ENCODE measurements around the gene TAS2R30.
"Not testable (repeated sequence)": the region's sequence is repeated elsewhere in the genome, so short reads cannot be mapped to it uniquely, and the experiment has no call there.

TAS2R30 gene

GRCh38 chr12:11134305-11134704, at the start of gene TAS2R30:
Gene TAS2R30 (minus strand): TSS chr12:11134644. CDS start chr12:11134244, 400 bp downstream.
- DNase-seq: no peak

GRCh38 chr12:11183011-11183410, 48.6 kb upstream of the TAS2R30 start:
- no peak for DNase-seq

DNA sequence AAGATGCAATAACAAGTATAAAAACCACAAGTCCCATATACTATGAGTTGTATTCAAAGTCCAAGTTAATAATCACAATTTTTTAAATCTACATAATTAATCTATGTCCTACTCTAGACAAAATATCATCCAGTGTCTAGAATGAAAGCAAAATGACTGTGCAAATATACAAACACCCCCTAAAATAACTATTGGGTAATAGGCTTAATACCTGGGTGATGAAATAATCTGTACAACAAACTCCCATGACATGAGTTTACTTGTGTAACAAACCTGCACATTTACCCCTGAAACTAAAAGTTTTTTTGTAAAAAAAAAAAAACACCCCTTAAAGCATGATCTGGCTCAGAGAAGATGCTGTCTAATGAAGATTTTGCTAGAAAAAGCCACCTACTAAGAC, 48.1 kb upstream of the TAS2R30 start:
- no peak for DNase-seq

GRCh38 chr12:11178250-11178649, 43.8 kb upstream of the TAS2R30 start:
- no peak for DNase-seq

- no peak for DNase-seq
These were observed 39.6 kb upstream of the TAS2R30 start for GRCh38 chr12:11174022-11174421.

DNA sequence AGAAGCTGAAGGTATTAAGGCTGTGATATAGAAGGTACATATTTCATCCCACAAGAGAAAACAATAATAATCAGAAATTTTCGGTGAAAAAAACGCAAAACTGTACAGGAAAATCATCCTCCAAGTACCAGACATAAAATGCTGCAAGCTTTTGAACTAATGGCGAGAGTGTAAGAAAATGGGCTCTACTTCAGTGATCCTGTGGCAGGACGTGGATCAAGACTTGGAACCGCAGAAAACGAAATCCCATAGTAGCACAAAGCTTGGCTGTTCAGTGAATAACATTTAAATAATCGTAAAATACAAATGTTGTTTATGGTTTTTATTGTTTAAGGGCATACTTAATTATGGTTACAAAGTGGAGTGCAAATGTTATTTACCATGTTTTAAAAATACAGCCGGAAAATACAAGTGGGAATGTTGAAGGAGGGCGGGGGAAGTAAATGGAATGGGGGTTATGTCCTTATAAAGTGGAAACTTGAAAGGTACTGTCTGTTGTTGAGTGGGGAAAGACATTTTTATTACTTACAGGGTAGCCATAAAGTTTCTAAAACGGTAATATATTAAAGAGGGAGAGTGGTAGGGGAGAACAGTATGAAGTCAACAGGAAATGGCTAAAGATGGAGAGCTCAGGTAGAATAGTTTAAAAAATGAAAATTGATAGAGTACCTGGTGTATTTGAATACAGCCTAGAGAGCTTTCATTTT, 37.7 kb upstream of the TAS2R30 start:
- DNase-seq: no peak

DNA sequence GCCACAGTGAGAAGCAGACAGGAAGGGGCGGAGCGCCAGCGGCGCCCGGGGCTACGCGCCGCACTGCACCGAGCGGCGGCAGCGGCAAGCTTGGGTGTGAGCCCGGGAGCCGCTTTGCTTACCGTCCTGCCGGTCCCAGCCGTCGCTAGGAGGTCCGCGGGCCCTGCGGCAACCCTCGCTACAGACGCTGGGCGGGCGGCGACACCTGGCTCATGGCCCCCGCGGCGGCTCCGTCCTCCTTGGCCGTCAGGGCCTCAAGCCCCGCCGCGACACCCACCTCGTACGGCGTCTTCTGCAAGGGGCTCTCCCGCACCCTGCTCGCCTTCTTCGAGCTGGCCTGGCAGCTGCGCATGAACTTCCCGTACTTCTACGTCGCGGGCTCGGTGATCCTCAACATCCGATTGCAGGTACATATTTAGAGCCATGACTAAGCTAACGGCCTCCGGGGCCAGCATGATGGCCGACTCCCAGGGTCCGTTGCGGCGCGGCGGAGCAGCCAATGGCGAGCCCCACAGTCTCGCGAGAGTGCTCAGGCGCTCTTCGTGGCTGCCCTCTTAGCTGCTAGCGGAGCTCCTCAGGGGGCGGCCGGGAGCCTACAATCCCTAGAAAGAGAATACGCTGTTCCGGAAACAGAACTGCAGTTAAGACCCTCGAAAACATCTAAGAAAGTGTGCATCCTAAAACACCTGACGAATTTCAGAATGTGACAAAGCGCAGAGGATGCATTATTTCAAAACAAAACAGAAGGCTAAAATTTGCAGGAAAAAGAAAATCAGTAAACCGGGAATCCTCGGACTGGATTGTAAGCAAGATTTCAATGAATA, 36.9 kb upstream of the TAS2R30 start, which contains the start of gene SMIM10L1:
Gene SMIM10L1, plus strand, starts transcription at position 50 of the 824 bp plus-strand sequence. Its CDS starts 163 bp downstream, at position 213.
- DNase-seq: peak; percentile 86 to 89

DNA sequence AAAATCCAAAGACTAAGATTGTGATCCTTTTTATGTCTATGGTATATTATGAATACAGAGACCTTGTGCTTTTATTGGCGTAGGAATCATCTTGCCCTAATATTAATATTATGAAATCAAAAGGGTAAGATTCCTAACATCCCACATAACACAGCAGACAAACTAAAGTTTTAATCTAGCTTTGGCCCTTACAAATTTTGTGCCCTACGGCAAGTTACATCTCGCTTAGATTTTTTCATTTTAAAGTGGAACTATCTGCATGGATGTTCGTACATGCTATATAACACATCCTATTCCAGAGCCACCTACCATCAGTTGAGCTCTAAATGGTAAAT, 36.3 kb upstream of the TAS2R30 start:
- no peak for DNase-seq

DNA sequence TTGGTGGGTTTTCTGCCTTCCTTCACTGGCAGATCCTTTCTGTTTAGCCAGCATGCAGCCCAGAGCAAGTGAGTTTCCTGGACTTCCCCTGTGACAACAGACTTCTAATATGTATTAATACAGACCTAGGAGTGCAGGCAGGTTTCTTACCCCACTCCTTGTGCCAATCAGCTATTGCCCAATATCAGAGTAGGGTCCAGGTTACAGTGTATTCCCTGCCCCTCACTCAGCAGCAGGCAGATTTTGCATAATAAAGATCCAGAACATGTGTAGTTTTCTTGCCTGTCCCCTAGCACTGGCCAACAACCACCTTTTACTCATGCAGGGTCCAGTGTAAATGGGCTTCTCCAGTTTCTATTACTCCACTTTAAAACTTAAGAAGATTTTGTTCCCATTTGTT, 31.9 kb upstream of the TAS2R30 start:
- no peak for DNase-seq

- no peak for DNase-seq
These were observed 29.9 kb upstream of the TAS2R30 start for GRCh38 chr12:11164384-11164783.

GRCh38 chr12:11162502-11162901, 28.1 kb upstream of the TAS2R30 start:
- DNase-seq: no peak

- no peak for DNase-seq
These were observed 24.5 kb upstream of the TAS2R30 start for GRCh38 chr12:11158885-11159444.

DNA sequence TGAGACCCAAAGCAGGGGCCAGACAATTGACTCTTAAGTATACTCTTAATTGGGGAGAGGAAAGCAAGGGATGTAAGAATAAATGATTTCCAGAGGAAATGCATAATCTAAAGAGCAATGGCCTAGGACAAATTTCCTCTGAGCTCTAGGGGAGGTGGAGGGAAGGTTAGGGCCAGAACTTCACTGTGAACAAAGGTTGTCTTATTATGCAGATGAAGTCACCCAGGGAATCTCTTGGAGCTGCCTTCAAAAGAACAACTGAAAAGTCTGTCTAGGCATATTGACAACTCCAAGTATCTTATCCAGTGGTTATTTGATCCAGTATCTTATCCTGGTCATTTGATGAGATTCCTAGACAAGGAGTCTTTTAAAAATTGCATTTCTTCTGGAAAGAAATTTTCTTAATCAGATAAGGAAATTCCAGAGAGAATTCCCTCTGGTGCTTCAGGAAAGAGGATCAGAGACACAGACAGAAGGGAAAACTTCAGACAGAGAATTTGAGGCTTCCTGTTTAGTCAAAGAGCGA, 20.0 kb upstream of the TAS2R30 start:
- DNase-seq: no peak

GRCh38 chr12:11152725-11153124, 18.3 kb upstream of the TAS2R30 start:
- DNase-seq: no peak

GRCh38 chr12:11150832-11151231, 16.4 kb upstream of the TAS2R30 start:
- DNase-seq: no peak

- no peak for DNase-seq
These were observed 13.0 kb upstream of the TAS2R30 start for GRCh38 chr12:11147420-11147819.

DNA sequence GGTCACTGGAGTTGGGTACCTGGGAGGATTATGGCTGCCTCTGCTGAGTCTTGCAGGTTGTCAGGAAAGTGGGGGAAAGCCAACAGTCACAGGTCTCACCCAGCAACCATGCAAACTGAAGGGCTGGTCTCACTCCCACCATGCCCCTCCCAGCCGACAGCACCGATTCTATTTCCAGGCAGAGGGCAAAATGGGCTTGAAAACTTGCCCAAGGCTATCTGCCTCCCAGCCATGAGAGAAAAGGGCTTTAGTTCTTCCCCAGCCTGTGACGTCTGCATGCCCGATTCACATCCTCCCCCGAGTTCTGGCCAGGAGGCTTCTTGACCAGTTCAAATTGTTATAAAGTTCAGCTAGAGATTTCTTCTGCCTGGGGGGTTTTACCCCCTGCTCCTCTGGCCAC, 9.9 kb upstream of the TAS2R30 start:
- DNase-seq: no peak

GRCh38 chr12:11143352-11143751, 8.9 kb upstream of the TAS2R30 start:
- DNase-seq: no peak

DNA sequence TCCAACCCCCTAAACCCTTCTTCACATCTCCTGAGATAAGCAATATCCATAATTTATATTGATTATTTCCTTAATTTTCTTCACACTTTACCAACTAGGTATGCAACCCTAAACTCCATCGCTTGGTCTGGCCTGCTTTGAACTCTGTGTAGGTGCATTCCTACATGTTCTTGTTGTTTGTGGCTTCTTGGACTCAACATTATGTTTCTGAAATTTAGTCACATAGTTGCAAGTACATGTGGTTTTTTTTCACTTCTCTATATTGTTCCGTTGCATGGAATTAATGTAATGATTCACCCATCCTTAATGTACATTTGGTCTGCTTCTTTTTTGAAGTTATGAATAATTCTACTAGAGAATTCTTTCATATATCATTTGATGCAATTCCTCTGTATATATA, 1.6 kb upstream of the TAS2R30 start:
- no peak for DNase-seq

DNA sequence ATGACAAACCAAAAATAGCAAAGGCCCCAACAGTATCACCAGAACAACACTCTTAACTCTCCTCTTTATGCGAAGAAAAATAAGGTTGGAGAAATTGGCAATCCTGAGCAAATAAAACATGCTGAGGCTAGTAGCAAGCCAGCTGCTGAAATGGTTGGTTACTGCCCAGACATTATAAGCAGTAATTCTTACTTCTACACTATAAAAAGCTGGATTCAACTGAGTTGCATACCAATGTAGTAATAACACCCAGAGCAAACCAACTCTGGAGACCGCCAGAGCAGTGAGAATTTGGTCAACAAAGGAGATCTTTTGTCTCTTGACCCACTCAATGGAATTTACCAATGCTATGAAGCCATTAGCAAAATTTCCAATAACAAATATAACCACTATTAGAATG, 628 bp downstream of the TAS2R30 start:
- no peak for DNase-seq

DNA sequence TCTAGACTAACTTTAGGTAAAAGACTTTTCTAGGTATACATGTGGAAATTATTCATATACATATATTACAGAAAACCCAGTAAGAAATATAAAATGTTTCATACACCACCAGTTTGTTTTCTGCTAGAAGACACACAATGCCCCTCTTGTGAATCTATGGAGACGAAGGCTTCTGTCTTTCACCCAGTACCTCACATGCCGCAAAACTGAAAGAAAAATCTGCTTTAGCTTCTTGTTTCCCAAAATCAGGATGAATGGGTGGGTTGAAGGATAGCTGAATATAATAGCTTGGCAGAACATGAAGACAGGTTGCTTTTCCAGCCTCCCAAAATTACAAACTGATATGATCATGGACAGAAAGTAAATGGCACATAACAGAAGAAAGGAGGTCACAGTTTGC, 1.3 kb downstream of the TAS2R30 start:
- no peak for DNase-seq

DNA sequence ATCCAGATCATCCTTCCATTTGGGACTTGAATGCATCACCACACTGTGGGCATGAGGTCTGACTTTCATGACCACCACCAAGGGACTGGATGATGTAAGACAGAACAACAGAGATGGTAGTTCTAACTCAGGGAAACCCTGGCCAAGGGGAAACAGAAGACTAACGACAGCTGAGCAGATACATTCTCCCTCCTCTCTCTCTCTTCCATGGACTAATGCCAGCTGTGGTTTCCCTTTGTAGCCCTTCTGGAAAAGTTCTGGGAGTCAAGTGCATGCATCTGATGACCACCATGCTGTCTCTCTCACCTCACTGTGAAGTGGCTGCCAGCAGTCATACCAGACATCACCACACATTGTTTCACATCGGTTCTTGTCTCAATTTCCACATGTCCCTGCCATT, 3.4 kb downstream of the TAS2R30 start:
- no peak for DNase-seq

- no peak for DNase-seq
These were observed 4.1 kb downstream of the TAS2R30 start for GRCh38 chr12:11130382-11130781.

- DNase-seq: not testable (repeated sequence)
These were observed 20.3 kb downstream of the TAS2R30 start for GRCh38 chr12:11114130-11114529.
